H1 (cell line): ENCODE measurements around the gene WDFY3. TPM values are rescaled to one million over a fixed set of nuclear protein-coding genes. Genes with fewer than 3 reads are reported as not detected.

ENCODE experiments used
- CTCF ChIA-PET: fragments of 300-600 bp; sonication (Branson Sonifier 250); formaldehyde crosslinking; loops from one replicate; lab custom pipeline; 2021; ENCODE audit not compliant: partially characterized antibody; lab: Charles Lee
- POLR2A ChIA-PET: fragments of 300-600 bp; sonication (Branson Sonifier 250); formaldehyde crosslinking; loops from one replicate; lab custom pipeline; 2021; ENCODE audit warnings: inconsistent platforms; ENCODE audit not compliant: partially characterized antibody; lab: Charles Lee
- DNase-seq, 2 experiments: peaks; one replicate each; pipeline versions ENCODE4 v3.0.0 to v3.0.0-alpha.2; 2010 to 2022; ENCODE audit warnings: low spot score in 2 of 2, low read depth in 1 of 2, mixed read lengths in 1 of 2
- FAIRE-seq: peaks from 2 replicates; lab custom pipeline; 2011; peaks lifted over from hg19 to GRCh38; lab: Jason Lieb, UNC
- H2AFZ ChIP-seq: 2 replicates; pipeline ENCODE4 v1.8.1; 2012; ENCODE audit warnings: low read length, inconsistent platforms
- H2AK5ac ChIP-seq: 2 replicates; pipeline ENCODE4 v1.6.1; 2013; ENCODE audit warnings: low read depth, low read length
- H2BK120ac ChIP-seq: replicated peaks from 2 replicates; pipeline ENCODE3; 2013; ENCODE audit warnings: low read depth, low read length, inconsistent platforms
- H2BK12ac ChIP-seq: 2 replicates; pipeline ENCODE4 v1.6.1; 2013; ENCODE audit warnings: low read depth, low read length
- H2BK15ac ChIP-seq: 2 replicates; pipeline ENCODE4 v1.6.1; 2013; ENCODE audit warnings: low read length
- H2BK20ac ChIP-seq: 2 replicates; pipeline ENCODE4 v1.6.1; 2013; ENCODE audit warnings: low read length
- H2BK5ac ChIP-seq: 2 replicates; pipeline ENCODE4 v1.6.1; 2013; ENCODE audit warnings: low read depth, low read length
- H3K14ac ChIP-seq: 2 replicates; pipeline ENCODE4 v1.6.1; 2013; ENCODE audit warnings: inconsistent platforms; ENCODE audit not compliant: insufficient read length
- H3K18ac ChIP-seq: 2 replicates; pipeline ENCODE4 v1.6.1; 2013; ENCODE audit warnings: low read length; ENCODE audit errors: extremely low read depth
- H3K23ac ChIP-seq: 2 replicates; pipeline ENCODE4 v1.6.1; 2013; ENCODE audit warnings: inconsistent platforms; ENCODE audit not compliant: insufficient read length
- H3K23me2 ChIP-seq: 2 replicates; pipeline ENCODE4 v1.6.1; 2013; ENCODE audit warnings: low read depth, low read length
- H3K27ac ChIP-seq: 2 replicates; pipeline ENCODE4 v1.6.1; 2011; ENCODE audit warnings: low read depth, low read length, inconsistent platforms
- H3K27me3 ChIP-seq, 4 experiments: replicated peaks in 1 of 4; 1 replicate in 1 of 4; 2 replicates in 3 of 4; pipeline versions ENCODE4 v1.6.1 to v1.8.1; 2011 to 2013; ENCODE audit warnings: low read length in 3 of 4, mild to moderate bottlenecking in 3 of 4, inconsistent platforms in 2 of 4, mixed read lengths in 2 of 4, moderate library complexity in 1 of 4; ENCODE audit not compliant: control insufficient read depth in 3 of 4, insufficient read depth in 3 of 4; ENCODE audit errors: extremely low read depth in 1 of 4
- H3K36me3 ChIP-seq, 4 experiments: 2 replicates each; pipeline versions ENCODE4 v1.6.1 to v1.8.1; 2011 to 2013; ENCODE audit warnings: mild to moderate bottlenecking in 4 of 4, low read length in 3 of 4, moderate library complexity in 2 of 4, control low read depth in 1 of 4, inconsistent platforms in 1 of 4; ENCODE audit not compliant: insufficient read depth in 4 of 4, control insufficient read depth in 2 of 4
- H3K4ac ChIP-seq: replicated peaks from 2 replicates; pipeline ENCODE3; 2013; ENCODE audit warnings: low read length, low read depth, mixed read lengths, inconsistent platforms; ENCODE audit not compliant: insufficient read length
- H3K4me1 ChIP-seq, 4 experiments: replicated peaks in 1 of 4; 1 replicate in 1 of 4; 2 replicates in 3 of 4; pipeline versions ENCODE4 v1.6.1 to v1.8.1; 2011 to 2013; ENCODE audit warnings: low read length in 3 of 4, inconsistent platforms in 2 of 4, mixed read lengths in 1 of 4; ENCODE audit not compliant: insufficient read depth in 4 of 4, control insufficient read depth in 3 of 4
- H3K4me2 ChIP-seq, 2 experiments: 2 replicates each; pipeline versions ENCODE4 v1.6.1 to v1.8.1; 2011 to 2013; ENCODE audit warnings: low read depth in 2 of 2, low read length in 2 of 2, control low read depth in 1 of 2, inconsistent platforms in 1 of 2, mild to moderate bottlenecking in 1 of 2; ENCODE audit not compliant: insufficient read depth in 1 of 2
- H3K4me3 ChIP-seq, 4 experiments: fragments of 200-600, 300-600 bp in 1 of 4; sonication (generic), shearing (Covaris generic), sonication (Bioruptor Twin) in 1 of 4; 2 replicates each; pipeline versions ENCODE4 v1.5.1 to v1.8.1; 2011 to 2016; ENCODE audit warnings: low read length in 4 of 4, low read depth in 3 of 4, control low read depth in 2 of 4, inconsistent platforms in 2 of 4, mild to moderate bottlenecking in 2 of 4, mixed read lengths in 1 of 4, moderate library complexity in 1 of 4; ENCODE audit not compliant: insufficient read depth in 2 of 4; ENCODE audit errors: extremely low read depth in 1 of 4
- H3K56ac ChIP-seq: replicated peaks from 2 replicates; pipeline ENCODE3; 2013; ENCODE audit warnings: low read depth, mild to moderate bottlenecking, mixed read lengths, low read length, inconsistent platforms; ENCODE audit not compliant: insufficient read length
- H3K79me1 ChIP-seq: 2 replicates; pipeline ENCODE4 v1.6.1; 2013; ENCODE audit warnings: low read depth, low read length, control low read depth
- H3K79me2 ChIP-seq, 2 experiments: 2 replicates each; pipeline versions ENCODE4 v1.6.1 to v1.8.1; 2012 to 2013; ENCODE audit warnings: low read length in 2 of 2, mild to moderate bottlenecking in 2 of 2, inconsistent platforms in 1 of 2; ENCODE audit not compliant: insufficient read depth in 2 of 2, control insufficient read depth in 1 of 2
- H3K9ac ChIP-seq, 4 experiments: replicated peaks in 1 of 4; 1 replicate in 1 of 4; 2 replicates in 3 of 4; pipeline versions ENCODE4 v1.6.1 to v1.8.1; 2011 to 2013; ENCODE audit warnings: low read depth in 3 of 4, low read length in 3 of 4, control low read depth in 2 of 4, mild to moderate bottlenecking in 2 of 4, moderate library complexity in 2 of 4, inconsistent platforms in 1 of 4; ENCODE audit errors: extremely low read depth in 1 of 4
- H3K9me3 ChIP-seq, 2 experiments: 2 replicates each; pipeline versions ENCODE4 v1.6.1 to v1.8.1; 2012 to 2013; ENCODE audit warnings: mild to moderate bottlenecking in 2 of 2, moderate library complexity in 2 of 2, control low read depth in 1 of 2, inconsistent platforms in 1 of 2, low read depth in 1 of 2, low read length in 1 of 2, mixed read lengths in 1 of 2; ENCODE audit not compliant: insufficient read depth in 2 of 2
- H4K20me1 ChIP-seq, 2 experiments: replicated peaks in 1 of 2; 2 replicates each; pipeline versions ENCODE3 to v1.8.1; 2011 to 2013; ENCODE audit warnings: inconsistent platforms in 2 of 2, low read length in 2 of 2, mild to moderate bottlenecking in 1 of 2; ENCODE audit not compliant: insufficient read depth in 2 of 2, control insufficient read depth in 1 of 2
- H4K5ac ChIP-seq: 2 replicates; pipeline ENCODE4 v1.6.1; 2013; ENCODE audit warnings: low read length, low read depth, mixed read lengths, inconsistent platforms; ENCODE audit not compliant: insufficient read length
- H4K8ac ChIP-seq: 2 replicates; pipeline ENCODE4 v1.8.0; 2013; ENCODE audit warnings: mild to moderate bottlenecking, moderate library complexity, low read length, inconsistent platforms; ENCODE audit not compliant: insufficient read depth; ENCODE audit errors: extremely low read depth
- H4K91ac ChIP-seq: replicated peaks from 2 replicates; pipeline ENCODE3; 2013; ENCODE audit warnings: low read length, mixed read lengths, inconsistent platforms; ENCODE audit not compliant: insufficient read length
- CBX8 ChIP-seq: fragments of 300-800, 300-1000 bp; sonication (generic); IDR thresholded peaks from 2 replicates; pipeline ENCODE4 v1.7.1; 2016; ENCODE audit warnings: low read depth, low read length, borderline replicate concordance
- CEBPB ChIP-seq: IDR thresholded peaks from 2 replicates; pipeline ENCODE4 v1.6.1; 2012; ENCODE audit warnings: low read depth, low read length
- GTF2F1 ChIP-seq: IDR thresholded peaks from 2 replicates; pipeline ENCODE4 v1.6.1; 2012; ENCODE audit warnings: low read depth, low read length, improper control_type of control experiment, borderline replicate concordance
- MAFK ChIP-seq: IDR thresholded peaks from 2 replicates; pipeline ENCODE4 v1.6.1; 2012; ENCODE audit warnings: low read depth, mild to moderate bottlenecking, improper control_type of control experiment, low read length
- WGBS, 2 experiments: shearing (Covaris generic) in 1 of 2; methylation state at CpG; one replicate each; pipeline versions ENCODE4 v1.1.6 to v1.1.7; 2013 to 2015; ENCODE audit warnings: low lambda C conversion rate in 2 of 2, mixed read lengths in 2 of 2, inconsistent platforms in 1 of 2, low coverage in 1 of 2, missing lambda C conversion rate in 1 of 2; ENCODE audit not compliant: insufficient replicate concordance in 2 of 2, insufficient coverage in 1 of 2, insufficient read length in 1 of 2; ENCODE audit errors: extremely low coverage in 1 of 2, missing lambda C conversion rate in 1 of 2; 5-methylcytosine and 5-hydroxymethylcytosine counted together
- polyA plus RNA-seq, 7 experiments: library from polyadenylated mRNA; depleted of rRNA in 3 of 7; stranded (reverse) in 5 of 7; unstranded in 2 of 7; fragments of >200 nt in 5 of 7; fragments of 200-250 nt in 2 of 7; gene quantifications; 1 replicate in 5 of 7; 2 replicates in 1 of 7; 4 replicates in 1 of 7; pipeline versions ENCODE4 v1.2.1 to v1.2.3, GENCODE V29; 2011 to 2013; ENCODE audit warnings: missing spikeins in 2 of 7, mixed read lengths in 2 of 7
- total RNA-seq: library from RNA; stranded (reverse); fragmentation: NEBNext Ultra II Directional; extraction: Animal tissue kit (Norgen Biotek cat#: 25700); gene quantifications from 2 replicates; pipeline ENCODE4 v1.2.1, GENCODE V29; 2021

The WDFY3 gene
- total and polyA plus RNA-seq, 2 of the 8 experiments (the other 6 are each of a cell fraction or from before 2014, with no cell fraction given), result 25.6 to 62.4 TPM

- Histone ChIP-seq H3K4me2 (no peak overlapping the region), H3K79me2 (peaks cover 0 to 50% of the 10 kb centered on the region in 2 experiments; a peak in 2 of 4 replicates), H3K14ac (no peak overlapping the region), H3K4me1 (peaks cover 1 to 12% (median 2%) of the 10 kb centered on the region in 4 experiments; a peak in 6 of 7 replicates), H2BK120ac (no peak overlapping the region), H2BK12ac (no peak overlapping the region), H3K23ac (no peak overlapping the region), H4K8ac (no peak overlapping the region), H2BK20ac (no peak overlapping the region), H2BK5ac (no peak overlapping the region), H3K27ac (no peak overlapping the region), H2AK5ac (no peak overlapping the region), H4K5ac (no peak overlapping the region), H3K4me3 (no peak overlapping the region), H3K4ac (no peak overlapping the region), H2AFZ (no peak overlapping the region), H2BK15ac (no peak overlapping the region), H3K36me3 (no peaks in the 10 kb centered on the region), H3K9me3 (no peaks in the 10 kb centered on the region), H3K56ac (no peak overlapping the region), H3K79me1 (no peaks in the 10 kb centered on the region; the same call in 1 of the 2 replicates), H4K91ac (no peak overlapping the region), H3K23me2 (no peaks in the 10 kb centered on the region), H4K20me1 (no peaks in the 10 kb centered on the region), H3K18ac (no peak overlapping the region), H3K27me3 (no peaks in the 10 kb centered on the region), H3K9ac (no peak overlapping the region; a peak in 1 of 7 replicates)
- WGBS, 2 experiments, result 88% methylated on average over 2 of the region's 2 CpGs; no CpG with 5 or more reads in 1 of the 2 experiments
- TF ChIP-seq CBX8 (no peak), CEBPB (no peak), GTF2F1 (no peak), MAFK (no peak)
- no peak for FAIRE-seq
- DNase-seq, result no peak
- POLR2A ChIA-PET, result interaction anchor here (1.0 to 1.3 kb wide), 2 partner anchors 15 to 101 kb away, joined by 3 to 6 read pairs; partner anchors contain the start of gene WDFY3
- CTCF ChIA-PET, result interaction anchor here (0.6 to 1.5 kb wide), 5 partner anchors 10 to 105 kb away, joined by 3 to 4 read pairs (median 3); no protein-coding TSS in a partner anchor
These were observed 100.2 kb downstream of the WDFY3 start for GRCh38 chr4:84866295-84866694.
